GM19193 (cell line): ENCODE results near the gene SPAG16.

Experiments used
- POLR2A ChIP-seq: IDR thresholded peaks from 4 replicates; pipeline ENCODE4 v1.6.1; 2011; ENCODE audit not compliant: insufficient read depth, insufficient read length; ENCODE audit errors: extremely low read depth

Gene SPAG16

GRCh38 chr2:213764849-213765248, 480.6 kb downstream of the SPAG16 start:
- TF ChIP-seq POLR2A = no peak

DNA sequence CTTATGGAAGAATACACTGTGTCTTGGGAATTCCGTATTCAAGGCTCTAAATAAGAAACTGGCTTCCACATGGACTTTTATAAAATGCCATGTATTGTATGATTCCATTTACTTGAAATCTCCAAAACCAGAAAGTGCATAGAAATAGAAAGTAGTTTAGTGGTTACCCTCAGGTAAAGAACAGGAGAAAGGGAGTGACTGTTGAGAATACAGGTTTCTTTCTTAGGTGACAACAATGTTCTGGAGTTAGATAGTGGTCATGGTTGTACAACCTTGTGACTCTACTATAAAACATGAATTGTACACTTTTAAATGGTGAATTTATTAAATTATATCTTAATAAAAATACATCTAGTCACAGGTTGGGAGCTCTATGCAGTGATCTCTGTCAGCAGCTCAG, 481.8 kb downstream of the SPAG16 start:
- TF ChIP-seq POLR2A = no peak

- TF ChIP-seq POLR2A = no peak
These were observed 482.2 kb downstream of the SPAG16 start for GRCh38 chr2:213766465-213766901.

DNA sequence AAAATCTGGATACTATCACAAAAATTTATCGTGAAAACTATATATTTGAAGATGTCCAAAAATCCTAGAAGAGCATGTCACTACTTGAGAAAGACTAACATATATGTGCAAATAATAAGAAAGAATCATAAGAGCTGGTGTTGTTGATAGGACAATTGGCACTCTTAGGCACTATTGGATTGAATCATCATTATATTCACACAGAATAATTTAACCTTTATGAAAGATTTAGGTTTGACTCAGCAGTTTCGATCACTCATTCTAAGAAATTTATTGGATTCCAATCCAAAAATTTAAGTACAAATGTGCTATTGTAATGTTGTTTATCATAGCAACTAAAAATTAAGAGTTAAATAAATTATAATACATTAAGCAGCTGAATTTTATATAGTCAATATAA, 503.6 kb downstream of the SPAG16 start:
- no peak for TF ChIP-seq POLR2A

DNA sequence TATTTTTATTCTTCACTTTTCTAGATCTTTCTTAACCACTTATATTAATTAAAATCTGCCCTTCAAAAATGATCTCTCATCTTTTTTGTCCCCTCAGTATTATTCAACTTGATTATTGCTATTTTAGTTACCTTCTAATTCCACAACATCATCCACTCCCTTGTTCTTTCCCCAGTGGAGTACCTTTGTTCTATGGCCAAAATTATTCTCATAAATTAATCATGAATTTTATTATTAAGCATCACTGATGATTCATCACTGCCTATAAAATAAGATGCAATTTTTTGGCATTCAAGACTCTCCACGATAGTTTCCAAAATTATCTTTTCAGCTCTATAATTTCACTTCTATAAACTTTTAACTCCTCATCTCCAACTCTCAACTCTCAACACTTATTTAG, 505.7 kb downstream of the SPAG16 start:
- no peak for TF ChIP-seq POLR2A

- TF ChIP-seq POLR2A = no peak
These were observed 507.8 kb downstream of the SPAG16 start for GRCh38 chr2:213792045-213792444.

GRCh38 chr2:213806125-213806726, 522.0 kb downstream of the SPAG16 start:
- TF ChIP-seq POLR2A = no peak

GRCh38 chr2:213816583-213816982, 532.3 kb downstream of the SPAG16 start:
- TF ChIP-seq POLR2A = no peak

DNA sequence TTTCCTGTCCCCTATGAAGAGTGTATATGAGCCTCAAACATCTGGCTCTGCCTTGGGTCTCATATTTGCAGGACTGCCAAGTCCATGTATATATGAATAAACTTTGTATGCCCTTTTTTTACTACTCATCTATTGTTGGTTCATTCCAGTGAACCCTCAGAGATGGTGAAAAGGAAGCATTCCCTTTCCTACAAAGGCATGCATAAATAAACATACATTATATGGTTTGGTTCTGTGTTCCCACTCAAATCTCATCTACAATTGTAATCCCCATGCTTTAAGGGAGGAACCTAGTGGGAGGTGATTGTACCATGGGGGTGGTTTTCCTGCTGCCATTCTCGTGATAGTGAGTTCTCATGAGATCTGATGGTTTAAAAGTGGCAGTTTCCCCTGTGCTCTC, 534.2 kb downstream of the SPAG16 start:
- TF ChIP-seq POLR2A = no peak

- no peak for TF ChIP-seq POLR2A
These were observed 550.1 kb downstream of the SPAG16 start for GRCh38 chr2:213834331-213834730.

GRCh38 chr2:213834746-213835145, 550.5 kb downstream of the SPAG16 start:
- TF ChIP-seq POLR2A = no peak

DNA sequence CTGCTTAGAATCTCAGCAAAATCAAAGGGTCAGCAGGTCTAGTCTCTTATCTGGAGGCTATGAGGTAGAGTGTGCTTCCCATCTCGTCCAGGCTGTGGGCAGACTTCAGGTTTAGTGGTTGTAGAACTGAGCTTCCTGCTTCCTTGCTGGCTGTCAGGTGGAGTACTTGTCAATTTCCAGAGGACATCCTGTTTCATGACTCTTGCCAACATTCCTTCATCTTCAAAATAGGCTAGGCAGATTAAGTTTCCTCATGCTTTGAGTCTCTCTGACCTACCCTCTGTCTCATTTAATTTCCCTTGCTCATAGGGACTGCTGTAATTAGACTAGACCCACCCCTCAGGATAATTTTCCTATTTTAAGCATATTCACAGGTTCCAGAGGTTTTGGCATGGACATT, 562.6 kb downstream of the SPAG16 start:
- TF ChIP-seq POLR2A = no peak

- no peak for TF ChIP-seq POLR2A
These were observed 563.1 kb downstream of the SPAG16 start for GRCh38 chr2:213847316-213847715.

DNA sequence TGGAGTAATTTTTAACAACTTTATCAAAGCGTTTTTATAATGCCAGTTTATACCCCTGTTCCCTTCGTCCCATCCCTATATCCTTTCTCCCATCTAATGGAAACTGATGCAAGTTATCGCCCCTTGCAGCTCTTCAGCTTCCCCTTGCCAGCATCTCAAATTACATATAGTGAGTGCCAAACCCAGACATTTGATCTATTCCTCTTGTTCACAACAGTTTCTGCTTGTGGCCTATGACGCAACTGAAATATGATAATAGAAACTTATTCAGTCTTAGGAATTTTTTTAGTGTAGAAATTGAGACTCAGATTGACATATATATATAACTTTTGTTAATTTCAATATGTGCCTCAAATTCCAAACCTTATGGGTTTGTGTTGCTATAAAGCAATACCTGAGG, 564.4 kb downstream of the SPAG16 start:
- TF ChIP-seq POLR2A = no peak

GRCh38 chr2:213861638-213862037, 577.4 kb downstream of the SPAG16 start:
- no peak for TF ChIP-seq POLR2A

DNA sequence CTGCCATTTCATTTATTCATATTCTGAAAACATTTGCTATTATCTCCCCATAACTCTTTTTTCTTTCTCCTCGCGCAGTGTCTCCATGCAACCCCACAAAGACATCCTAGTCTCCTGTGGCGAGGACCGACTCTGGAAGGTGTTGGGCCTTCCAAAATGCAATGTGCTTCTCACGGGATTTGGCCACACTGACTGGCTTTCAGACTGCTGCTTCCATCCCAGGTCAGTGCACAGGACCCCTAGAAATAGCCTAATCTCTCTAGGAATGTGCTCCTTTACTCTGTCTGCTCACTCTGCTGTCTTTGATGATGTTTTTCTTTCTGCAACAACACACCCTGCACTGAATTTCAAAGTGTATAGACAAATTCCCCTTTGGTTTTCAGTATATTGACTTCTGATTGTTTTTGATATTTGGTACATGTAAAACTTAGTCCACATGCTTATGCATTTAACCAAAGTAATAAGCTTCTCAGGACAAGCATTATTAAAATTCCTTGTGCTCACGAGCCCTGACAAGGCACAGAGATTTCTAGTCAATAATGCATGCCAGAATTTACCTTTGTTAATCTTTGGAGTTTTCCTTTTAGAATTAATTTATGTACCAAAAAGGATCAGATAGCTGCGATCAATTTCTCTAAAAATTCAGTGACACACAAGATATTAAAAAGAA, 578.3 kb downstream of the SPAG16 start:
- no peak for TF ChIP-seq POLR2A
